HS-5 (cell line): Measurements from ENCODE around the gene SLC24A3.

Experiments used
- DNase-seq: peaks from one replicate; pipeline ENCODE4 v3.0.0-alpha.2; 2012; ENCODE audit warnings: low read depth

Gene SLC24A3

DNA sequence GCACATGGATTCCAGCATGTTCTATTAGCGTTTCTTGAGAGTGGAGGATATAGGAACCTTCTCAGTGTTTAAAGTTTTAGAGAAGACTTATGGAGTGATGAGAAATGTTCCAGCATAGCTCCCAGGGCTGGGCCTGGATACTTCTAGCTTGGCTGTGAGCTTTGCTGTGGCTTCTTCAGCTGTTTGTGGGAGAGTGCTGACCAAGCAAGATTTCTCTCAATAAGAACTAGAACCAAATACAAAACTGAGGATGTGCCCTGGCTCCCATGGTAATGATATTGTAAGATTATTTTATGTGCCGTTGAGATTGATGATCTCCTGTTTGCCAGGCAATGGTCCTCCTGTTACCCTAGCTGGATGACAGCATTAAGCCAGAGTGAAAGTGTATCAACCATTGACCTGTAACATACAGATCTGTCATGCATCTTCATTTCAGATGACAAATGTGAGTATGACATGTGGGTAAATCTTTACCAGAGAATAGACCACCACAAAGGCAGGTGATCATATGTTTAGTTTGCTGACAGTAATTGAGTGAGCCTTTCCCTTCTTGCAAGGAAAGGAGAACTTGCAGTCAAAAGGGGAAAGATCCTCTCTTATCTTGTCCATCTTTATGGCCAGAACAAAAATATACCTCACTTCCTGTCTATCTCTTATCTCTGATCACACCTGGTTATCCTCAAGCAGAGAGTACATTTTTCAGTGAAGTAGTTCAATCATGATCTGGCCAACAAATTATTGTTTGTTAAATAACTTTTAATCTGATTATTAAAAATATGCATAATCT is 180.1 kb downstream of the SLC24A3 start:
- DNase-seq: no peak

DNA sequence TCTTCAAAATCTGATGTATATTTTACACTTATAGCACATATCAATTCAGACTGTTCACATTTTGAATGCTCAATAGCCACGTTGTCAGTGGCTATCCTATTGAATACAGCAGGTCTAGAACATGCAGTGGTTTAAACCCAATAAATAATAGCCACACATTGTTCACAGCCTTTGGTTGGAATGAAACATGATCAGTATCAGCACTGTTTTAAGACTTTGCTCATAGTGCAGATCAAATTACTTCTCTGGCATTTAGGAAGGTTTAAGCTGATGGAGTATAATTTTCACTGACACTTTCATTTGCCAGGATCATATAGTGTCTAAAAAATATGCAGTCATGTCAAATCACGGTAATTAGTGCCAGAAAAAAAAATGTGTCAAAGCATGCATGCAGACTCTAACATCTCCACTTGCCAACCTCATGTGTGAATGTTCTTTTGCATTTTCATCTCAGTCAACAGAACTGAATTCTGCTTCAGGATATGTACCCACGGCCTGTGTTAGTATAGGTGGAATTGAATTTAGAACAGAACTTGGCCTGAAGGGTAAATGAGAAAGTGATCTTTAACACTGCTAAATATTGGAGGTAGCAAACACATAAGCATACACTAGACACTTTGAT is 184.1 kb downstream of the SLC24A3 start:
- DNase-seq: no peak

DNA sequence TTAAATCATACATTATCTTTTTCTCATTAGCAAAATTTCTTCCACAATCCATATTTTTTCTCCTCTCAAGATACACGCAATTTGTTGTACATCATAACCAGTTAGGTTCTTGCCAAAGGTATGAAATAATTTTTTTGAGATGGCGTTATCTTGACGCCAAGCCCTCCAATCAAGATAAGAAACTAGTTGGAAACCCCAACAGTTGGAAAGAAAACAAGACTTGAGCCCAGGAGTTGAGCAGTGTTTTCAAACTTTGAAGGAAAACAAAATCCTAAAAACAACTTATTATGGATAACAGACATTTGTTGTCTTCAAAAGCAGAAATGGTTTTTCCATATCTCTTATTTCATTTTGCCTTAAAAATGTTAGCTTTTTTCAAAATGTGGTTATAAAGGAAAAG is 184.8 kb downstream of the SLC24A3 start:
- no peak for DNase-seq

DNA sequence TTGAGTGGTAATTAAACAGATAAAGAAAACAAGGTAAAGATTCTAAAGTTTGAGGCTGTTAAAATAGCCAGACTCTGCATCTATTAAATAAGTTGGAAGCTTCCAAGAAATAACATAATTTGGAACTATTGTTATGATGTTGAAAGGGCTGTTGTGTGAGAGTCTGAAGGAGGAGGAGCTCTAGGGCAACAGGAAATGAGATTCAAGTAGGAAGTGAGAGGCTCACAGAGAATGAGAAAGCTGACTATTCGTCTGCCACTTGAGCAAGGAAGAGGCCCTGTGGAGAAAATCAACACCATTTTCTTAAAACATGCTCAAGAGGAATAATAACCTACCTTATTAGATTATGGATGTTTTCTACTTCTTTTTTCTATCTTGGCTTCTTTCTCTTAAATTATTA is 185.2 kb downstream of the SLC24A3 start:
- DNase-seq: no peak

DNA sequence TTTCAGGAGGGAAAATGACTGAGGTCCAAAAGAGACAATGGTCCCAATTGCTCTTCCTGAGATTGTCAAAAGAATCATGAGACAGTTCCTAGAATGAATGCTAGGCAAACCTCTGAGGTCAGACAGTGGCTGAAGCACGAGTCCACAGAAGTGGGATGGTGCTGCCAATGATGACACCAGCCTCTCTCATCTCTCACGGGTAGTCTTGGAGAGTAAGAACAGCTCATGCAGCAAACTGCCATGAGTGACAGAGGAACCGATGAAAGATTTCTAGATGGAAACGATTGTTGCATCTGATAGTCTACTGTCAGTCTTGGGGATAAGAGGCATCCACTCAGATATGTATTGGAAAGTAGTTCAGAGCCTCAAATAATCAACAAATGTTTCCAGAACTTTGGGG is 188.7 kb downstream of the SLC24A3 start:
- DNase-seq: no peak

DNA sequence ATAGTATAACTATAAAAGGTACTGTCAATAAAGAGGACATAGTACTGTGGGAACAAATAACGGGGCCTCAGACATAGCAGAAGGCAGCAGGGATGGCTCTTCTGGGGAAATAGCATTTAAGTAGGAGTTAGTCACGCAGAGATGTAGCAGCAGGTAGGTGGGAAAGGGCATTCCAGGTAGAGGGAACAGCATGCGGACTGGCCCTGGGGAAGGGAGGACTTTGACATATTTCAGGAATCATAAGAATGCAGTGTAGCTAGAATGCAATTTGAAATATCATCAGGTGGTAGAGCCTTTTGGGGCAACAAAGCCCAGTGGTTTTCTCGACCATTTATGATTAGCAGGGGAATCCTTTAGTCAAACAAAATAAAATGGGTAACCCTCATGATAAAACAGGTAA is 191.1 kb downstream of the SLC24A3 start:
- DNase-seq: no peak

DNA sequence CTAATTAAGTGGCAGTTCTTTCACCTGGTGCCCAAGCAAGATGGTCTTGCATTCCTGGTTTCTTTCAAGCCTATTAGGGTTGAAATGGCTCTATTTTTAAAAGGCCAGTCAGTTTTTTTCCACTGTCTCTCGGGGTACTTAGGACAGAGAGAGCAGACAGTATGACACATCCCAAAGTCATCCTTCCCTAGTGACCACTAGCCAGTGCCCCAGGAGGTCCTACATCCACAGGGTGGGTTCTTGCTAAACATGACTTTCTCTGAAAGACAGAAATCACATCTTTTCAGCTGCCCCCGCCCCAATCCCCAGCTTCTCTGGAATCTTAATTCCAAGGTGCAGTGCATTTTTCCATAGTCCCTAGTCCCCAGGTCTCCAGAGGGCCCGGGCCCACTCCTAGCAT is 192.4 kb downstream of the SLC24A3 start:
- no peak for DNase-seq

DNA sequence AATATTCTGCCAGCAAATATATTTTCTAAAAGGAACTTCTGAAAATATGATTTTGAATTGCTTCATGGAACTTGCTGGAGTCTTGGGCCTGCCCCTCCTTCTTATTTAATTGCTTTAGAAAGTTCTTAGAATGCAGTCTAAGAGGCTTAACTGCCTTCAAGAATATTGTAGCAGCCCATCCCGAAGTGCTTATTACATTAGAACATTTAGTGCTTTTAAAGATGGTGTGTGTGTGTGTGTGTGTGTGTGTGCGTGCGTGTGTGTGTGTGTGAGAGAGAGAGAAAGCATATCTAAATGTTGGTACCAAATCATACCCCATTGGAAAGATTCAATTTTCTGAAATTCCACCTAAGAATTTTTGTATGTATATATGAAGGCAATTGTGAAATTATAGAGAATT is 193.5 kb downstream of the SLC24A3 start:
- DNase-seq: no peak

DNA sequence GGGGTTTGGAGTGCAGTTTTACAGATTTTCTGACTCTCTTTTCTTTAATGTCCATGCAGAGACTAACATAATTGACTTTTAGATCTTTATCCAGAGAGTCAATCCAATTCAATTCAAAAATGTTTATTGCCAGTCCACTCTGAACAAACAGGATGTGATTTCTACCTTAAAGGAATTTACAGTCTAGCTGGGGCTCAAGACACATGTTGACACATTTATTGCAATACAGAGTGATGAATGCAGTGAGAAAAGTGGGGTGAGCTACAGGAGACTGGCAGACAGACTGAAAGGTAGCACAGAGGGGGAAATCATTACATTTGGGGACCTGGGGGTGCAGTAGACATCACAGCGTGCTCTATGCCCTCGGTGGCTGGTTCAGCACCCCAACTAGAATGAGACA is 193.9 kb downstream of the SLC24A3 start:
- DNase-seq: no peak

DNA sequence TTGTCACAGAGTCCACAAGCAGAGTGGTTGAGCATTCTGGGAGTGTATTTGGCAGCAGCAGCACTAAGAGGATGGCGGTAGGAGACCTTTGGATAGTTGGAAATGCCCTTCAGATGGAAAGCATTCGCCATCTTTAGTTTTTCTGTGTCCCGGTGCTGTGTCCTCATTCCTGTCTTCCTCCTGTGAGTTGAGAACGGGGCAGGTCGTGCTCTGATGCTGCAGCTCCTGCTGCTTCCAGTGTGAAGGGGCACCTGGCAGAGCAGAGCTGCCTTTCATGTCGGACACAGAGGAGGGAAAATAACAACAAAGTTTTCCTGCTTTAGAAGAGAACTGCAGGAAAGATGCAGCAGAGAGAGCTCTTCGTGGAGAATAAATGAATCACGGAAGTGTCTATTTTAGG is 194.8 kb downstream of the SLC24A3 start:
- no peak for DNase-seq

DNA sequence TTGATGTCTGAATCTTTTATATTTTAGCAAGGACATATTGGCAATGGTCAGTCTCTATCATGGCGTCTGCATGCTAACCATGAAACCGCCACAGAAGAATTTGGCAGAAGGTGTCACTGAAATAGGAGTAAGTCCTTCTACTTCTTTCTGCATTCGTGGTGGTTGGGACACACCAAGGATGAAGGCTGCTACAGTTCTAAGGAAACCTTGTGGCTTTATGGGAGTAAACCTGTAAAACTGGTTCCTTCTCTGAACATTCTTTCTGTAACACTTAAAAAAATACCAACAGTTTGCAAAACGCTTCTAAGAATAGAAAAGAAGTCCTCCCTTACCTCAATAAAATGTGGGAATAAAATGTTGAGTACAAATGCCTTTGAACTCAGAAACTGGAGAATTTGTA is 195.3 kb downstream of the SLC24A3 start:
- DNase-seq: no peak

DNA sequence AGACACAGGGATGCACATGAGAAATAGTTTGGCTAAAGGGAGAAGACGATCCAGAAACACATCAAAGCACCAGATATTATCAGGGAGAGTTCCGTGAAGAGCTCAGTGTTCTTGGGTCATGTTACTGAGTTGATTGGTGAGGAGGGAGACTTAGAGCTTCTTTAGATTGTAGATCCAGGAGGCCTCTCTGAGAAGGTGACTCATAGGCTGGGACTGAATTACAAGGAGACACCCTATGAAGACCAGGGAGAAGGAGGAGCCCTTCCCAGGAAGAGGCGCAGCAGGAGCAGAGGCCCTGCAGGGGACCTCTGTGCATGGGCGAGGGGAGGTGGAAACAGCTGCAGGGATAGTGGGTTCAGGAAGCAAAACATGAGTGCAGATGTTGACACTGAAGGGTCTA is 196.5 kb downstream of the SLC24A3 start:
- no peak for DNase-seq

DNA sequence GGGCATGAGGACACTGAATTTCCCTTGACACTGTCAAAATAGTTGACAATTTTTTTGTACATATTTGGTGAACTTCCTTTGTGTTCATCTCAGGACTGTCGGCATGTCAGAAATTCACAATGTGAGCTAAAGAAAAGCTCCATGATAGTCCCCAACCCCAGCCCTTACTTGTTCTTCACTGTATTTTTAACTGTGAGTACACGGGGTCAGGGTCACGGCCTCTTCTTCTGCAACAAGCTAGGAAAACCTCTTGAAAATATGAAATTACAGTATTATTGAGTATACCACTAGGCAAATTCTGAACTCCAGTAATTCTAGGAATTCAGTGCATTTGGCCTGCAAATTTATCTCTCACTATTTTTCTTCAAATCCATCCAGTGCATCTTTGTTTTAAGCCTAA is 199.4 kb downstream of the SLC24A3 start:
- no peak for DNase-seq

DNA sequence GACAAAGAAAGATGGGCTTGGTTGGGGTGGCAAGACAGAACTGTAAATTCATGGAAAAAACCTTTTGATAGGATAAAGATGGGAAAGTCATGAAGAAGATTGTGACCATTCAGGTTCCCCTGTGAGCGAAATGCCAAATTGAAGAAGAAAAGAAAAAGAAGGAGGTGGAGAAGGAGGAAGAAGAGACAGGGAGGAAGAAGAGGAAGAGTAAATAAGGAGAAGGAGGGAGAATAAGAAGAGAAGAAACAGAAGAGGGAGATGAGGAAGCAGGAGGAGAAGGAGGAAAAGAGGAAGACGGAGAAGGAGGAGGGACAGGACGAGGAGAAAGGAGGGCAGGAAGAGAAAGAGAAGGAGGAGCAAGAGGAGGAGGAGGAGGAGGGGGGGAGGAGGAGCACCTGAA is 199.8 kb downstream of the SLC24A3 start:
- no peak for DNase-seq

DNA sequence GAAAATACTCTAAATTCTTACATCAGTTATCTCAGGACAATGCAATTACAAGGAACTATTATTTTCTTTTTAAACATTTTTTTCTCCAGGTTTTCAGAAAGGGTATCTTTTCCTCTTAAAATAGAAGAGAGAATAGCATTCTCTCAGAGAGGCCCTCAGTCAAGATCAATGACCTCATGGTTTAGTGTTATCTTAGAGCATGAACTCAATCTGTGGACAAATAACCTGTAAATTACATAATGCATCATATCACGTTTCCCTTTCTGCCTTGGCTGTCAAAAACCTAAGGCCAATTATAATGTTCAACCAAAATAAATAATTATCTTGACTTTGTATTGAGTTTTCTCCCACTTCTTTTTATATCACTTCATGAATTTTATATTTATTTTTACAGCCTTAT is 202.2 kb downstream of the SLC24A3 start:
- no peak for DNase-seq

DNA sequence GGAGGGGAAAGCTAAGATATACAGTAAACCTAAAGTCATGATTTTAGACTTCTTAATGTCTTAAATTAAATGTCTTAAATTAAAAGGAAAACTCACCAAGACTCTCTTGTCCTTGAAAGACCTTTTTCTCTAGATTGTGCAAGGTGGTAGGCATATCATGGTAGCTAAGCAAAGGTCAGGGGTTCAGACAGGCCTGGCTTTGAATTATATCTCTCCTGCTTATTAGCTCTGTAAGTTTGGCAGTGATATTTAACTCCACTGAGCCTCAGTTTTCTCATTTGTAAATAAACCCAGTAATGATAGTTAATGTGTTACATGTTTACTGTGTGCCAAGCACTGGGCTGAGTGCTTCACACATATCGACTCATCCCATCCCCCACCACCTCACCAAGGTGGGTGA is 203.3 kb downstream of the SLC24A3 start:
- no peak for DNase-seq

DNA sequence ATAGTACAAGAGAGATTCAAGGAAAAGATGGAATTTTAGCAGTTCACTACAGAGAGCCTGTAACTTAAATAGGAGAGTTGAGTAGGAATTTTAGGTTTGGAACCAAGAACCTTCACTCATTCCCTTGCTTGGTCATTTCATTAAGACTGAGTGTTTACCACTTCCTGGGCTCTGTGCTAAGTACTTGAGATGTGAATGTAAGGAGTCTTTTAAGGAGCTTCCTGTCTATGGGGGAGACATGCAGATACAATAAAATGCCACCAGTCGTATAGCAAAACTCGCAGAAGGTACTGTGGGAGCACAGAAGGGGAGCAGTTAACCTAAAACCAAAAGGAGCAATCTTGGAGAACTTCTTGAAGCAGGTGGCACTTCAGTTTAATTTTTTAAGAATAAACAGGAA is 204.2 kb downstream of the SLC24A3 start:
- DNase-seq: no peak

DNA sequence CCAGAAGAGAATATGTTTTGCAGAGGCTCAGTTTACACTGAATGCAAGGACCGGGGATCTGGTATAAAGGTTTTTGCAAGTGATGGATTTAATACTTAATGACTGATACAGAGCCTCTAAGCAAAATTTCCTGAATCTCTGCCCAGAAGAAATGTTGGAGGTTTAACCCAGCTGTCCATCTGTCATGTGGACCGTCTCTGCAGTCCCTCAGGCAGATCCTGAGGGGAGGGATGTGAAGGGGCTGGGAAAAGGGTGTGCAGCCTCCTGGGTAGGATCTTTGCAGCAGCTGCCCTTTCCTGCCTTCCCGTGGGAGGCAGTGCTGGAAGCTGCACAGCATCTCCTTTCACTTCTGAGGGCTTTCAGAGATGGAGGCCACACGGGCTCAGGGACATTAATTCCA is 207.0 kb downstream of the SLC24A3 start:
- DNase-seq: no peak

DNA sequence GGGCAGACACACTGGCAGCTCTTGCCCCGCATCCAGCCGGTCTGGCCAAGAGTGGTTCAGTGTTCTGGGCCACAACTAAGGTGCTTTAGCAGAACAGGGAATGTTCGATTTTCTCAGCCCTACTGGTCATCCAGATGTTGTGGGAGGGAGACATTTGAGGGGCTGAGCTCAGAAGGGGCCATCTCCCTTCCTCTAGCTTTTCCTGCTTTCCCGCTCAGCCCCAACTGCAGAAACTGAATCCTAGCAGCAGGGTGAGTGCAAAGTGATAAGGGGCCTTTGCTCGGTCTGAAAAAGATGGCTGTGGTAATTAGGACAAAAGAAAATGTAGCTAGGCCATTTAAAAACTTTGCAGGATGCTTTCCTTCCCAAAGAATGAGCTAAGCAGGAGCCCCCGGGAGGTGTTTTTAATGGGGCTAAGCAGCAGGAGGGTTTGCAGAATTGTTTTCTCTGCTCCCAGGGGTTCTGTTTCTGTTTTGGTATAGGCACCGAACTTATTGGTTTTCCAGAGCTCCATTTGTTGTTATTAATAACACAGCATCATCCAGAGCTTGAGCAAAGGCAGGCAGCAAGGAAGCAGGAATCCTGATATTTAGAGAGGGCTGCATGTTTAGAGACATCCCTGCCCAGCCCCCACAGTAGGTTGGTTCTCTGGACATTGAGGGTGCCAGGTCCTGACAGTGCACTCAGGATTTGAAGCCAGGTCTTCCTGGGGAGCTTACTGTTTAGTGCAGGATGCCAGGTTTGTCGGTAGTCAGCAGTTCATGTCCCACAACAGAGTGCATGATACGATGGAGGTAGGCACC is 210.9 kb downstream of the SLC24A3 start:
- DNase-seq: no peak

DNA sequence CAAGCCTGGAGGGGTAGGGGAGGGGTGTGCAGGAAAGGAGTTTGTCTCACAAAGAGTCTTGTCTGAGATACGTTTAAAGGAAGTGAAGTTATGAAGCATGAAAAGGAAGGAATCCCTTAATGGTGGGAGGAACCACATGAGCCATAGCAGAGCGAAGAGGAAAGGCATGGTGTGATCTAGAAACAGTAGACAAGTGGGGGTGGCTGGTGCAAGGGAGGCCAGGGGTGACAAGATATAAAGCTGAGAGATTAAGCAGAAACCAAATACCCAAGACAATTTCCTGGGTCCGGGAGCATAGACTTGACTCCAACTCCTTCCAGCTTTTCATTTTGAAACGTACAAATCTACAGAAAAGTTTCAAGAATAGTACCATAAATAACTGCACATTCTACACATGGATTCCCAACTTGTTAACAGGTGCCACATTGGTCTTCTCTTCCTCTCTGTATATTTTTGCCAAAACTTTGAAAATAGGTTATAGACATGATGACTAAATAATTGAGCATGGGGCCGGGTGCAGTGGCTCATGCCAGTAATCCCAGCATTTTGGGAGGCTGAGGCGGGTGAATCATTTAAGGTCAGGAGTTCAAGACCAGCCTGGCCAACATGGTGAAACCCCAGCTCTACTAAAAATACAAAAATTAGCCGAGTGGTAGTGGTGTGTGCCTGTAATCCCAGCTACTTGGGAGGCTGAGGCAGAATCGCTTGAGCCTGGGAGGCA is 211.6 kb downstream of the SLC24A3 start:
- DNase-seq: no peak

DNA sequence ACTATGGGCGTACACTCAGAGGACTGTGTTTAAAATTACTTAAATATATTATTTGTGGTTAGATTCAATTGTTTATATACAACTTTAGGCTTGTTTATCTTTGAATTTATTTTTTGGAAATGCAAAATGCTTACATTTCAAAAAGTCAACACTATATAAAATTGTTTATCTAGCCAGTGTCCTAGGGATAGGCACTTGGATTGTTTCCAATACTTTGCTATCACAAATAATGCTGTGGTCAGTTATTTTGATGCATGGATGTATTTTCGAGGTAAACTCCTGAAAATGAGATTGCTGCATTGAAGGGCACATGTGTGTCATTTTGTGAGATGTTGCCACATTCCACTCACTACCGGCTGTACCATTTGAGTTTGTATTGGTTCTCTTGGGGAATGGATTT is 213.9 kb downstream of the SLC24A3 start:
- no peak for DNase-seq

DNA sequence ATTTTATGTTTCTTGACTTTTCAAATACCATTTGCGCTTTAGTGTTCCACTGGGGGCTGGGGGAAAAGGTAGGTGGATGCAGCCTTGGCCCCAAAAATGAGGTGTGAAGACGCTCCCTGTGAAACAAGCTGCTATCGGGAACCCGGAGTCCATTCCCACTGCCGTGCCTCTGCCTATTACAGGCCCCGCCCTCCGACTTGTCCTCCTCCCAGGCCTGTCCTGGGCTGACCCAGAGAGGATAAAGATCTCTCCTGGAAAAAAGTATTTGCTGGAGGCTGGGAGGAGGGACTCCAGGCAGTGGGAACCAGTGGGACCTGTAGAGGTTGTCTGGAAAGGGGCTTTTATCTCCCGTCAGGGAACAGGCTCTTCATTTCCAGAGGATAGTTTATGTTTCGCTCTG is 215.0 kb downstream of the SLC24A3 start:
- DNase-seq: no peak

DNA sequence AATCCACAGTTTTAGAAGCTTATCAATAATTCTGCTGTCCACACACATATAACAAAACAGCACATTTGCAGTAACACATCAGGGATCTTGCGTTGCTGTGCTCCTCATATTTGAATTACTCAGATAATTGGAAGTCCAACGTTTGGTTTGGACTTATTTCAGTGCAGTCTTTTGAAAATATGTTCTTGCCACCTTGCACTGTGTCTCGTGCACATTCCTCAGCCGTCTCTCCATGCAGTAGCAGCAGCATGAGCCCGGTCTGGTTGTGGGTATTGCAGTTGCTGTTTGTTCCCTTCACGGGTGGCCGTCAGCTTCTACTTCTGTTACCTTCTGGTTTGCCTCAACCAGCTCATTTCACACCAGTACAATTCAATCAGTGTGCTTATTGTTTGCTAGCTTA is 215.5 kb downstream of the SLC24A3 start:
- no peak for DNase-seq
